HCT116 (cell line): Measurements from ENCODE around the gene TAS2R3. TPM values are rescaled to one million over a fixed set of nuclear protein-coding genes. Genes with fewer than 3 reads are reported as not detected.

Experiments
- ATAC-seq: fragments of 200-7000 bp; cut with Tn5 transposase; 2 replicates; pipeline ENCODE4 v1.9.1; 2020; ENCODE audit warnings: mild to moderate bottlenecking, moderate library complexity
- BruUV-seq: library from RNA; stranded (reverse); fragments of 400-500 nt; replicated peaks from 2 replicates; lab custom pipeline; 2021; lab: Mats Ljungman, UMichigan
- CTCF ChIA-PET: fragments of 300-600 bp; sonication (Branson Sonifier 250); formaldehyde crosslinking; loops from one replicate; lab custom pipeline; 2021; ENCODE audit warnings: antibody characterized with exemption; lab: Charles Lee
- POLR2A ChIA-PET: fragments of 300-600, 350-600 bp; sonication (Branson Sonifier 250); formaldehyde crosslinking; loops from one replicate; lab custom pipeline; 2021; ENCODE audit warnings: antibody characterized with exemption; lab: Charles Lee
- RAD21 ChIA-PET, 2 experiments: fragments of 300-600 bp; sonication (Branson Sonifier 250); formaldehyde crosslinking; loops; one replicate each; lab custom pipeline; 2023; ENCODE audit warnings: low total read pairs in 2 of 2; ENCODE audit not compliant: uncharacterized antibody in 2 of 2, unreplicated experiment in 2 of 2, low non-redundant PET in 1 of 2; lab: Charles Lee
- DNase-seq: peaks from one replicate; pipeline ENCODE4 v3.0.0-alpha.2; 2010; ENCODE audit warnings: low read depth, low spot score
- H2AFZ ChIP-seq: fragments of 200-600 bp; shearing (Covaris generic), sonication (generic); 2 replicates; pipeline ENCODE4 v1.6.1; 2017; ENCODE audit warnings: low read depth, mixed run types, mixed read lengths, antibody characterized with exemption, low read length; ENCODE audit not compliant: poor library complexity, severe bottlenecking
- H3K27ac ChIP-seq: 2 replicates; pipeline ENCODE4 v1.5.1; 2012; ENCODE audit warnings: low read depth, low read length
- H3K27me3 ChIP-seq: fragments of 200-600 bp; sonication (generic); 2 replicates; pipeline ENCODE4 v1.6.1; 2016; ENCODE audit warnings: mixed run types, low read length, mixed read lengths; ENCODE audit not compliant: insufficient read depth
- H3K36me3 ChIP-seq, 2 experiments: fragments of 200-500 bp in 1 of 2; fragments of 200-600 bp in 1 of 2; sonication (Bioruptor generic) in 1 of 2; sonication (generic) in 1 of 2; 2 replicates each; pipeline versions ENCODE4 v1.5.1 to v1.6.1; 2014 to 2016; ENCODE audit warnings: low read length in 2 of 2, inconsistent platforms in 1 of 2, mixed read lengths in 1 of 2, mixed run types in 1 of 2; ENCODE audit not compliant: insufficient read depth in 2 of 2, control insufficient read depth in 1 of 2
- H3K4me1 ChIP-seq, 2 experiments: fragments of 200-600 bp in 1 of 2; sonication (generic) in 1 of 2; 2 replicates each; pipeline versions ENCODE4 v1.5.1 to v1.6.1; 2012 to 2017; ENCODE audit warnings: low read length in 2 of 2, inconsistent platforms in 1 of 2, mild to moderate bottlenecking in 1 of 2, mixed read lengths in 1 of 2, mixed run types in 1 of 2, moderate library complexity in 1 of 2; ENCODE audit not compliant: insufficient read depth in 2 of 2, control insufficient read depth in 1 of 2
- H3K4me2 ChIP-seq: fragments of 200-600 bp; sonication (generic); 2 replicates; pipeline ENCODE4 v1.6.1; 2017; ENCODE audit warnings: mixed run types, low read length, mixed read lengths
- H3K4me3 ChIP-seq, 2 experiments: fragments of 200-600 bp in 1 of 2; sonication (generic) in 1 of 2; replicated peaks in 1 of 2; 2 replicates each; pipeline ENCODE4 v1.5.1; 2011 to 2016; ENCODE audit warnings: low read length in 2 of 2, control low read depth in 1 of 2, low read depth in 1 of 2, mild to moderate bottlenecking in 1 of 2, mixed read lengths in 1 of 2, mixed run types in 1 of 2
- H3K79me2 ChIP-seq: fragments of 200-600 bp; sonication (generic); 2 replicates; pipeline ENCODE4 v1.6.1; 2017; ENCODE audit warnings: mild to moderate bottlenecking, mixed run types, low read length, moderate library complexity, mixed read lengths; ENCODE audit not compliant: insufficient read depth
- H3K9ac ChIP-seq: fragments of 200-600 bp; sonication (generic); 2 replicates; pipeline ENCODE4 v1.6.1; 2016; ENCODE audit warnings: low read length, mixed read lengths
- H3K9me2 ChIP-seq: fragments of 200-600 bp; sonication (generic), shearing (Covaris generic); 2 replicates; pipeline ENCODE4 v1.6.1; 2017; ENCODE audit warnings: mixed run types, mild to moderate bottlenecking, moderate library complexity; ENCODE audit not compliant: insufficient read depth
- H3K9me3 ChIP-seq, 2 experiments: fragments of 200-500 bp in 1 of 2; fragments of 200-600 bp in 1 of 2; sonication (Bioruptor generic) in 1 of 2; sonication (generic) in 1 of 2; 2 replicates each; pipeline ENCODE4 v1.6.1; 2014 to 2017; ENCODE audit warnings: low read length in 2 of 2, mixed read lengths in 2 of 2, inconsistent platforms in 1 of 2, low read depth in 1 of 2, mild to moderate bottlenecking in 1 of 2, mixed run types in 1 of 2, moderate library complexity in 1 of 2; ENCODE audit not compliant: control insufficient read depth in 1 of 2, insufficient read depth in 1 of 2
- H4K20me1 ChIP-seq: fragments of 200-600 bp; sonication (generic), shearing (Covaris generic); 2 replicates; pipeline ENCODE4 v1.6.1; 2017; ENCODE audit warnings: mixed run types, mild to moderate bottlenecking, moderate library complexity; ENCODE audit not compliant: insufficient read depth
- CBX3 ChIP-seq: IDR thresholded peaks from 2 replicates; pipeline ENCODE4 v1.6.1; 2012; ENCODE audit warnings: low read depth
- EGR1 ChIP-seq: IDR thresholded peaks from 2 replicates; pipeline ENCODE4 v1.6.1; 2012; ENCODE audit warnings: low read depth
- ELF1 ChIP-seq: IDR thresholded peaks from 2 replicates; pipeline ENCODE4 v1.6.1; 2012; ENCODE audit warnings: low read depth, borderline replicate concordance
- EZH2 ChIP-seq: fragments of 200-600 bp; sonication (generic); IDR thresholded peaks from 2 replicates; pipeline ENCODE4 v1.6.1; 2017; ENCODE audit warnings: antibody characterized with exemption, mixed run types
- EZH2phosphoT487 ChIP-seq: fragments of 200-600 bp; IDR thresholded peaks from 2 replicates; pipeline ENCODE4 v1.6.1; 2018; ENCODE audit warnings: antibody characterized with exemption, borderline replicate concordance
- JUND ChIP-seq: IDR thresholded peaks from 2 replicates; pipeline ENCODE4 v1.6.1; 2012
- POLR2A ChIP-seq: IDR thresholded peaks from 2 replicates; pipeline ENCODE4 v1.7.0; 2011; ENCODE audit warnings: borderline replicate concordance; ENCODE audit not compliant: insufficient read depth, insufficient read length; ENCODE audit errors: extremely low read depth
- POLR2AphosphoS5 ChIP-seq: IDR thresholded peaks from 2 replicates; pipeline ENCODE4 v1.6.1; 2011; ENCODE audit warnings: mild to moderate bottlenecking, low read depth, low read length, moderate library complexity
- RAD21 ChIP-seq: IDR thresholded peaks from 2 replicates; pipeline ENCODE4 v1.6.1; 2012; ENCODE audit warnings: low read depth, mild to moderate bottlenecking
- SP1 ChIP-seq: IDR thresholded peaks from 2 replicates; pipeline ENCODE4 v1.6.1; 2012; ENCODE audit warnings: low read depth
- SRF ChIP-seq: IDR thresholded peaks from 2 replicates; pipeline ENCODE4 v1.6.1; 2012; ENCODE audit warnings: low read depth
- TCF7L2 ChIP-seq: IDR thresholded peaks from 2 replicates; pipeline ENCODE4 v1.7.0; 2011; ENCODE audit warnings: borderline replicate concordance, inconsistent platforms; ENCODE audit not compliant: insufficient read depth, insufficient read length; ENCODE audit errors: extremely low read depth
- YY1 ChIP-seq: IDR thresholded peaks from 2 replicates; pipeline ENCODE4 v1.6.1; 2011; ENCODE audit warnings: low read length, low read depth, moderate library complexity, mild to moderate bottlenecking; ENCODE audit not compliant: insufficient replicate concordance; ENCODE audit errors: extremely low read depth
- ZFX ChIP-seq: fragments of 450-650 bp; IDR thresholded peaks from 2 replicates; pipeline ENCODE4 v1.6.1; 2017
- intact Hi-C: fragments of 100-400 bp; cut with micrococcal nuclease; formaldehyde crosslinking; loops from 2 replicates; pipeline ENCODE4 v1.10.0; 2022
- total RNA-seq: library from RNA; stranded (reverse); gene quantifications from one replicate; pipeline ENCODE4 v1.2.1, GENCODE V29; 2021; ENCODE audit not compliant: unreplicated experiment
- TF ChIP-seq, protein P1 (sequence below): IDR thresholded peaks from 2 replicates; pipeline ENCODE4 v1.6.1; 2012
- TF ChIP-seq, protein P2 (sequence below): IDR thresholded peaks from 2 replicates; pipeline ENCODE4 v1.6.1; 2012
- TF ChIP-seq, protein P3 (sequence below): IDR thresholded peaks from 2 replicates; pipeline ENCODE4 v1.6.1; 2012; ENCODE audit warnings: low read depth
- TF ChIP-seq, protein P4 (sequence below): IDR thresholded peaks from 2 replicates; pipeline ENCODE4 v1.6.1; 2011; ENCODE audit warnings: mild to moderate bottlenecking, low read length, moderate library complexity; ENCODE audit not compliant: insufficient replicate concordance; ENCODE audit errors: extremely low read depth
- TF ChIP-seq, protein P5 (sequence below), 3 experiments: fragments of 200-600 bp in 1 of 3; sonication (generic) in 1 of 3; IDR thresholded peaks in 2 of 3; conservative IDR thresholded peaks in 1 of 3; 2 replicates each; pipeline ENCODE4 v1.5.1; 2012 to 2017; ENCODE audit warnings: low read depth in 2 of 3, low read length in 2 of 3, antibody characterized with exemption in 1 of 3, borderline replicate concordance in 1 of 3, control low read depth in 1 of 3, mild to moderate bottlenecking in 1 of 3, mixed read lengths in 1 of 3, mixed run types in 1 of 3, moderate library complexity in 1 of 3; ENCODE audit not compliant: insufficient read depth in 1 of 3

Gene TAS2R3
- total RNA-seq, 1 experiment from 2014 or later, result 1.4 TPM

DNA sequence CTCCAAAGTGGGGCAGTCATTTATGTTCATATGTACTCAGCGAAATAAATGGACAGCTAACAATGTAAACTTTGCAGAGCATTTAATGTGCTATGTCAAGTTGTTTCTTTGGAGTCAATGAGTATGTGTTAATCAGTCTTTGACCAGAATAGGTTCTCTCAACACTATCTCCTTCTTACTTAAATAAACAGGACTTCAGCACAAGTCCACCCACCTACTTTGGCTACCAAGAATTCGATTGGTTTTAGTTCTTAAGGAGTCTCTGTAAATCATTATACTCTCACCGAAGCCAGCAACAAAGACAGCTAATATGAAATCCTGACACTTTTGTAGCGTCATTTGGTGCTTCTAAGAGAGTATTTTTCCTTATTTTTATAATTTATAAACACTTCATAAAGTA lies 48.9 kb upstream of the TAS2R3 start:
- RAD21 ChIA-PET, result no interaction called here
- CTCF ChIA-PET, result interaction anchor here (1.4 kb wide), 1 partner anchor 23 kb away, joined by 4 read pairs; the partner anchor contains the start of gene SSBP1

More for the DNA sequence above, 48.9 kb upstream of the TAS2R3 start:
- ATAC-seq (no peak), DNase-seq (no peak)
- H3K36me3 ChIP-seq, result no peaks in the 10 kb centered on the region
- no peak overlapping the region for H3K4me3 ChIP-seq
- H3K79me2 ChIP-seq, result no peaks in the 10 kb centered on the region
- H3K4me1 ChIP-seq, result no peaks in the 10 kb centered on the region
- H4K20me1 ChIP-seq, result no peaks in the 10 kb centered on the region
- no TSS peak for BruUV-seq
- H3K9ac ChIP-seq, result no peak overlapping the region
- peaks cover 23% of the 10 kb centered on the region; the same call in 1 of the 2 replicates for H3K27me3 ChIP-seq
- H3K9me3 ChIP-seq, result no peaks in the 10 kb centered on the region
- H3K9me2 ChIP-seq, result no peaks in the 10 kb centered on the region
- no peak overlapping the region for H3K4me2 ChIP-seq
- TF ChIP-seq, protein P1, sequence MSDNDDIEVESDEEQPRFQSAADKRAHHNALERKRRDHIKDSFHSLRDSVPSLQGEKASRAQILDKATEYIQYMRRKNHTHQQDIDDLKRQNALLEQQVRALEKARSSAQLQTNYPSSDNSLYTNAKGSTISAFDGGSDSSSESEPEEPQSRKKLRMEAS, result no peak
- TF ChIP-seq POLR2A (no peak), EZH2phosphoT487 (no peak), YY1 (no peak), ZFX (no peak), TCF7L2 (no peak), ELF1 (no peak), SP1 (no peak), POLR2AphosphoS5 (no peak), SRF (no peak), RAD21 (no peak), EGR1 (no peak), JUND (no peak), EZH2 (no peak), CBX3 (no peak)
- TF ChIP-seq, protein P2, sequence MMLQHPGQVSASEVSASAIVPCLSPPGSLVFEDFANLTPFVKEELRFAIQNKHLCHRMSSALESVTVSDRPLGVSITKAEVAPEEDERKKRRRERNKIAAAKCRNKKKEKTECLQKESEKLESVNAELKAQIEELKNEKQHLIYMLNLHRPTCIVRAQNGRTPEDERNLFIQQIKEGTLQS, result no peak
- TF ChIP-seq, protein P3, sequence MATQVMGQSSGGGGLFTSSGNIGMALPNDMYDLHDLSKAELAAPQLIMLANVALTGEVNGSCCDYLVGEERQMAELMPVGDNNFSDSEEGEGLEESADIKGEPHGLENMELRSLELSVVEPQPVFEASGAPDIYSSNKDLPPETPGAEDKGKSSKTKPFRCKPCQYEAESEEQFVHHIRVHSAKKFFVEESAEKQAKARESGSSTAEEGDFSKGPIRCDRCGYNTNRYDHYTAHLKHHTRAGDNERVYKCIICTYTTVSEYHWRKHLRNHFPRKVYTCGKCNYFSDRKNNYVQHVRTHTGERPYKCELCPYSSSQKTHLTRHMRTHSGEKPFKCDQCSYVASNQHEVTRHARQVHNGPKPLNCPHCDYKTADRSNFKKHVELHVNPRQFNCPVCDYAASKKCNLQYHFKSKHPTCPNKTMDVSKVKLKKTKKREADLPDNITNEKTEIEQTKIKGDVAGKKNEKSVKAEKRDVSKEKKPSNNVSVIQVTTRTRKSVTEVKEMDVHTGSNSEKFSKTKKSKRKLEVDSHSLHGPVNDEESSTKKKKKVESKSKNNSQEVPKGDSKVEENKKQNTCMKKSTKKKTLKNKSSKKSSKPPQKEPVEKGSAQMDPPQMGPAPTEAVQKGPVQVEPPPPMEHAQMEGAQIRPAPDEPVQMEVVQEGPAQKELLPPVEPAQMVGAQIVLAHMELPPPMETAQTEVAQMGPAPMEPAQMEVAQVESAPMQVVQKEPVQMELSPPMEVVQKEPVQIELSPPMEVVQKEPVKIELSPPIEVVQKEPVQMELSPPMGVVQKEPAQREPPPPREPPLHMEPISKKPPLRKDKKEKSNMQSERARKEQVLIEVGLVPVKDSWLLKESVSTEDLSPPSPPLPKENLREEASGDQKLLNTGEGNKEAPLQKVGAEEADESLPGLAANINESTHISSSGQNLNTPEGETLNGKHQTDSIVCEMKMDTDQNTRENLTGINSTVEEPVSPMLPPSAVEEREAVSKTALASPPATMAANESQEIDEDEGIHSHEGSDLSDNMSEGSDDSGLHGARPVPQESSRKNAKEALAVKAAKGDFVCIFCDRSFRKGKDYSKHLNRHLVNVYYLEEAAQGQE, result no peak
- TF ChIP-seq, protein P4, sequence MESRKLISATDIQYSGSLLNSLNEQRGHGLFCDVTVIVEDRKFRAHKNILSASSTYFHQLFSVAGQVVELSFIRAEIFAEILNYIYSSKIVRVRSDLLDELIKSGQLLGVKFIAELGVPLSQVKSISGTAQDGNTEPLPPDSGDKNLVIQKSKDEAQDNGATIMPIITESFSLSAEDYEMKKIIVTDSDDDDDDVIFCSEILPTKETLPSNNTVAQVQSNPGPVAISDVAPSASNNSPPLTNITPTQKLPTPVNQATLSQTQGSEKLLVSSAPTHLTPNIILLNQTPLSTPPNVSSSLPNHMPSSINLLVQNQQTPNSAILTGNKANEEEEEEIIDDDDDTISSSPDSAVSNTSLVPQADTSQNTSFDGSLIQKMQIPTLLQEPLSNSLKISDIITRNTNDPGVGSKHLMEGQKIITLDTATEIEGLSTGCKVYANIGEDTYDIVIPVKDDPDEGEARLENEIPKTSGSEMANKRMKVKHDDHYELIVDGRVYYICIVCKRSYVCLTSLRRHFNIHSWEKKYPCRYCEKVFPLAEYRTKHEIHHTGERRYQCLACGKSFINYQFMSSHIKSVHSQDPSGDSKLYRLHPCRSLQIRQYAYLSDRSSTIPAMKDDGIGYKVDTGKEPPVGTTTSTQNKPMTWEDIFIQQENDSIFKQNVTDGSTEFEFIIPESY, result no peak
- TF ChIP-seq, protein P5, sequence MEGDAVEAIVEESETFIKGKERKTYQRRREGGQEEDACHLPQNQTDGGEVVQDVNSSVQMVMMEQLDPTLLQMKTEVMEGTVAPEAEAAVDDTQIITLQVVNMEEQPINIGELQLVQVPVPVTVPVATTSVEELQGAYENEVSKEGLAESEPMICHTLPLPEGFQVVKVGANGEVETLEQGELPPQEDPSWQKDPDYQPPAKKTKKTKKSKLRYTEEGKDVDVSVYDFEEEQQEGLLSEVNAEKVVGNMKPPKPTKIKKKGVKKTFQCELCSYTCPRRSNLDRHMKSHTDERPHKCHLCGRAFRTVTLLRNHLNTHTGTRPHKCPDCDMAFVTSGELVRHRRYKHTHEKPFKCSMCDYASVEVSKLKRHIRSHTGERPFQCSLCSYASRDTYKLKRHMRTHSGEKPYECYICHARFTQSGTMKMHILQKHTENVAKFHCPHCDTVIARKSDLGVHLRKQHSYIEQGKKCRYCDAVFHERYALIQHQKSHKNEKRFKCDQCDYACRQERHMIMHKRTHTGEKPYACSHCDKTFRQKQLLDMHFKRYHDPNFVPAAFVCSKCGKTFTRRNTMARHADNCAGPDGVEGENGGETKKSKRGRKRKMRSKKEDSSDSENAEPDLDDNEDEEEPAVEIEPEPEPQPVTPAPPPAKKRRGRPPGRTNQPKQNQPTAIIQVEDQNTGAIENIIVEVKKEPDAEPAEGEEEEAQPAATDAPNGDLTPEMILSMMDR (IDR thresholded peaks at IDR 0.05 in 2 of 3, conservative IDR thresholded peaks at IDR 0.05 in 1 of 3; ENCODE audit: borderline replicate concordance in 1 of 3, insufficient read depth in 1 of 3, low read depth in 2 of 3, low read length in 2 of 3), result no peak
- POLR2A ChIA-PET, result no interaction called here
- H2AFZ ChIP-seq, result no peak overlapping the region
- H3K27ac ChIP-seq, result no peak overlapping the region
- intact Hi-C loops, result no loop called here
